ENCODE measurements around the gene RBM4B.

DNA sequence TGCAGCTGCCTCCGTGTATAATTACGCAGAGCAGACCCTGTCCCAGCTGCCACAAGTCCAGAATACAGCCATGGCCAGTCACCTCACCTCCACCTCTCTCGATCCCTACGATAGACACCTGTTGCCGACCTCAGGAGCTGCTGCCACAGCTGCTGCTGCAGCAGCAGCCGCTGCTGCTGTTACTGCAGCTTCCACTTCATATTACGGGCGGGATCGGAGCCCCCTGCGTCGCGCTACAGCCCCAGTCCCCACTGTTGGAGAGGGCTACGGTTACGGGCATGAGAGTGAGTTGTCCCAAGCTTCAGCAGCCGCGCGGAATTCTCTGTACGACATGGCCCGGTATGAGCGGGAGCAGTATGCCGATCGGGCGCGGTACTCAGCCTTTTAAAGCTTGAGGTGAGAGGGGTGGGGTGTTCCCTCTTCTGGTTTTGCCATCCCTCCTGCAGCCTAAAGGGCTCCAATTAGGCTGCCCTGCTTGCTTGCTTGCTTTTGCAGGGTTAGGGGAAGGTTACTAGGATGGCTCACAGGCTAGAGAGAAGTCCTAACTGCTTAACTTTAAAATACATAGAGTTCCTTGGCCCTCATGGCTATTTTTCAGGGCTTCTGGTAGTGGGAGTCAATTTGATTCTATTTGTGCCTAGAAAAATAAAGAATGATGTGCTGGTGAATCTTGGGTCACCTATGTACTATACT, 33.8 kb downstream of the RBM4B start:
- no peak for TF ChIP-seq MAFK (IDR thresholded peaks at IDR 0.05; ENCODE audit: low read depth, low read length)
- TF ChIP-seq, protein P1, sequence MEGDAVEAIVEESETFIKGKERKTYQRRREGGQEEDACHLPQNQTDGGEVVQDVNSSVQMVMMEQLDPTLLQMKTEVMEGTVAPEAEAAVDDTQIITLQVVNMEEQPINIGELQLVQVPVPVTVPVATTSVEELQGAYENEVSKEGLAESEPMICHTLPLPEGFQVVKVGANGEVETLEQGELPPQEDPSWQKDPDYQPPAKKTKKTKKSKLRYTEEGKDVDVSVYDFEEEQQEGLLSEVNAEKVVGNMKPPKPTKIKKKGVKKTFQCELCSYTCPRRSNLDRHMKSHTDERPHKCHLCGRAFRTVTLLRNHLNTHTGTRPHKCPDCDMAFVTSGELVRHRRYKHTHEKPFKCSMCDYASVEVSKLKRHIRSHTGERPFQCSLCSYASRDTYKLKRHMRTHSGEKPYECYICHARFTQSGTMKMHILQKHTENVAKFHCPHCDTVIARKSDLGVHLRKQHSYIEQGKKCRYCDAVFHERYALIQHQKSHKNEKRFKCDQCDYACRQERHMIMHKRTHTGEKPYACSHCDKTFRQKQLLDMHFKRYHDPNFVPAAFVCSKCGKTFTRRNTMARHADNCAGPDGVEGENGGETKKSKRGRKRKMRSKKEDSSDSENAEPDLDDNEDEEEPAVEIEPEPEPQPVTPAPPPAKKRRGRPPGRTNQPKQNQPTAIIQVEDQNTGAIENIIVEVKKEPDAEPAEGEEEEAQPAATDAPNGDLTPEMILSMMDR (conservative IDR thresholded peaks at IDR 0.05; ENCODE audit: low read depth, low read length): no peak
- no peak for TF ChIP-seq POLR2A (IDR thresholded peaks at IDR 0.05; ENCODE audit: low read depth, low read length)
- TF ChIP-seq SMC3 (IDR thresholded peaks at IDR 0.05; ENCODE audit: low read depth, low read length): no peak
- TF ChIP-seq RCOR1 (IDR thresholded peaks at IDR 0.05; ENCODE audit: insufficient replicate concordance, low read length): no peak
- TF ChIP-seq ELK1 (IDR thresholded peaks at IDR 0.05; ENCODE audit: borderline replicate concordance, low read depth, low read length): no peak
- TF ChIP-seq MXI1 (IDR thresholded peaks at IDR 0.05; ENCODE audit: borderline replicate concordance, low read depth, low read length): no peak
- no peak for TF ChIP-seq CEBPB (IDR thresholded peaks at IDR 0.05; ENCODE audit: low read depth, low read length)
- no peak for TF ChIP-seq RFX5 (IDR thresholded peaks at IDR 0.05; ENCODE audit: low read depth, low read length)
- TF ChIP-seq FOS (IDR thresholded peaks at IDR 0.05; ENCODE audit: low read depth, low read length): no peak
- TF ChIP-seq MAZ (IDR thresholded peaks at IDR 0.05; ENCODE audit: borderline replicate concordance, low read depth, low read length): no peak
- no peak for TF ChIP-seq RAD21 (IDR thresholded peaks at IDR 0.05; ENCODE audit: low read length)
